Dermis microvascular lymphatic vessel endothelial cell (primary cell): Measurements from ENCODE around the gene CDK5RAP2. TPM values are rescaled to one million over a fixed set of nuclear protein-coding genes. Genes with fewer than 3 reads are reported as not detected.

Source experiments
- DNase-seq, 2 donors: peaks; one replicate each; pipeline versions ENCODE4 v3.0.0 to v3.0.0-alpha.2; 2010; ENCODE audit warnings: low read depth in 2 of 2
- total RNA-seq: library from RNA; depleted of rRNA; stranded (reverse); fragments of >200 nt; gene quantifications from 2 replicates; pipeline ENCODE4 v1.2.1, GENCODE V29; 2014

CDK5RAP2 gene
- total RNA-seq, 1 donor from 2014 or later: 19.0 TPM

- peak in 1 of 2 donors; percentile 14 for DNase-seq
Measured at GRCh38 chr9:120403543-120403856, 176.5 kb downstream of the CDK5RAP2 start.

- DNase-seq: no peak
Measured at GRCh38 chr9:120402741-120403542, 177.0 kb downstream of the CDK5RAP2 start.

- DNase-seq: no peak
Measured at GRCh38 chr9:120399940-120400339, 180.0 kb downstream of the CDK5RAP2 start.

DNA sequence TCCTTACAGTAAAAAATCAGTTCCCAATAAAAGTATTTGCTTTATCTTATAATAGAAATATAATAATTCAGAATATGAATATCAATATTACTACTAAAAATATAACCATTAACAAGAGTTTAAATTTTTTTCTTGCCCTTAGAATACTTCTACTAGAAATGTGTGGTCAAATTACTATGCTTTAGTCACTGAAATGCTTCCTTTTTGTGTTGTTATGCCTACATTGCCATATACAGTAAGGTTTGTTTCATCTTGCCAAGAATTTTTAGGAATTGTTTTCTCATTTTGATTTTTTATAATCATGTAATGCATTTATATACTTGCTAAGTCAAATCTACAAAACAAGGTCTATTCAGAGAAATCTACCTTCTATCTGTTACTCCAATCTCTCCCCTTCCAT, 181.7 kb downstream of the CDK5RAP2 start:
- DNase-seq: no peak

GRCh38 chr9:120397453-120397852, 182.5 kb downstream of the CDK5RAP2 start:
- DNase-seq: no peak

GRCh38 chr9:120396931-120397330, 183.0 kb downstream of the CDK5RAP2 start:
- no peak for DNase-seq

DNA sequence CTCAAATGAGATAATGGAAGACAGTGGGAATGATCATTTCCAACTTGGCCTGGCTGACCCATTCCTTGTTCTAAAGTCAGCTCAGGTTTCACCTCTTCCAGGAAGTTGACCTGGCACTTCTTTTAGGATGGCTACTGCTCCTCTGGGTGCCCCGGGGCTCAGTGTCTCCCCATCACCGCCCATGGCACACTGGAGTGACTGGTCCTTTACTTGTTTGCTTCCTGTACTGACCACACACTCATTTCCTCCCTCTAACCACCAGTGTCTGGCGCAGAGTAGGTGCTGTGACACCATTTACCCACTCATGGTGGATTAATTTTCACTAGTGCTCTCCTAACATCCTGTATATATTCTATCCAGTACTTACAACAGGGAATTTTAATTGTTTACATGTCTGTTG, 183.5 kb downstream of the CDK5RAP2 start:
- DNase-seq: no peak

- DNase-seq: no peak
Measured at GRCh38 chr9:120395376-120395775, 184.6 kb downstream of the CDK5RAP2 start.

GRCh38 chr9:120394058-120394669, 185.8 kb downstream of the CDK5RAP2 start:
- DNase-seq: peak in 1 of 2 donors; percentile 4

GRCh38 chr9:120393386-120394057, 186.4 kb downstream of the CDK5RAP2 start:
- DNase-seq: no peak

DNA sequence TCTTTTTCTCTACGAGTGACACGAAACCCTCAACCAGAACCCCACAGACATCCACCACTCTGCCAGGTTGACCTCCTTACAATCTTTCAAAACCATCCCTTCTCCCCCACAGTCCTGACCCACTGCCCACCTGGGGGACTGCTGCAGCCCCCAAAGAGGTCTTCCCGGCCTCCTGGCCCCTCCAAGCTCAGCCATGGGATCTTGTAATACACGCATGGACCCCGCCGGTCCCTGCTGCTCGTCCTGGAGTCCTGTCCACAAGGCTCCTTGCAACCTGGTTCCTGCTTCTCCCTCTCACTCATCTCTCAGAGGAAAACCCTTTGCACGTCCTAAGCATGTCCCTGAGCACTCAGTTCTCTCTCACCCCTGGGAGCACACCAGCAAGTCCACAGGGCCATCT, 187.3 kb downstream of the CDK5RAP2 start:
- DNase-seq: no peak

GRCh38 chr9:120392245-120392644, 187.7 kb downstream of the CDK5RAP2 start:
- DNase-seq: no peak

DNA sequence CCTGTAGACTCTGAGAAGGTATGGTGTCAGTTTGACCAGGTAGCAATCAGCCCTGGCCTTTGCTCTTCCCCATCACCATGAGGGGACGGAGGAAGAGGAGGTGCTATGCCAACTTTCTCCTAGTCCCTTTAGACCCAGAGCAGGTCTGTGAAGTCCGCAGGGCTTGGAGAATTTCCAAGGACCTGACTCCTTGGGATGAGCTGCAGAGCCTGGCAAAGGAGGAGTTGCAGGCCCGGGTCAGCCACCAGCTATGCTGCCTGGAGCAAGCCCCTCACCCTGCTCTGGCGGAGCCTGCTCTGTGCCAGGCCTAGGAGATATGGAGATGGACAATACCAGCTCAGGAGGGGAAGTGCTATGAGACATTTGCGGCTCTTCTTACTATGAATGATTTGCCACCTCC, 188.3 kb downstream of the CDK5RAP2 start:
- DNase-seq: no peak

- no peak for DNase-seq
Measured at GRCh38 chr9:120390637-120391190, 189.3 kb downstream of the CDK5RAP2 start.

DNA sequence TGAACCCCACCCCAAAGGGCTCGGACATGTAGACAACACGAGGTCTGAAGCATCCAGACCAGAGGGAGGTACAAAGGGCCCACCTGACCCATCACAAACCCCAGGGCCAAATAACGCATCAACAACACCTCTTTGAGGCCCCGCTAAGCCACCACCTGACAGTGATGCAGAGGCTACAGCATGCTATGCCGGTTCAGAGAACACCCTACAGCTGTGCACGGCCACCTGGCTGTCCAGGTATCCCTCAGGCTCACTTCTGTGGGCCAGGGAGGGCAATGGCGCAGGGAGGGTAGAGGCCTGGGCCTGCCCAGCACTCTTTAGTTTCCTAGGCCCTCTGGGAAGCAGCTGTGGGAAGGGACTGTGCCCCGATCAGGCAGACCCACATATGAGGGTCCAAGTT, 190.1 kb downstream of the CDK5RAP2 start:
- no peak for DNase-seq

GRCh38 chr9:120389300-120389699, 190.7 kb downstream of the CDK5RAP2 start:
- DNase-seq: no peak

DNA sequence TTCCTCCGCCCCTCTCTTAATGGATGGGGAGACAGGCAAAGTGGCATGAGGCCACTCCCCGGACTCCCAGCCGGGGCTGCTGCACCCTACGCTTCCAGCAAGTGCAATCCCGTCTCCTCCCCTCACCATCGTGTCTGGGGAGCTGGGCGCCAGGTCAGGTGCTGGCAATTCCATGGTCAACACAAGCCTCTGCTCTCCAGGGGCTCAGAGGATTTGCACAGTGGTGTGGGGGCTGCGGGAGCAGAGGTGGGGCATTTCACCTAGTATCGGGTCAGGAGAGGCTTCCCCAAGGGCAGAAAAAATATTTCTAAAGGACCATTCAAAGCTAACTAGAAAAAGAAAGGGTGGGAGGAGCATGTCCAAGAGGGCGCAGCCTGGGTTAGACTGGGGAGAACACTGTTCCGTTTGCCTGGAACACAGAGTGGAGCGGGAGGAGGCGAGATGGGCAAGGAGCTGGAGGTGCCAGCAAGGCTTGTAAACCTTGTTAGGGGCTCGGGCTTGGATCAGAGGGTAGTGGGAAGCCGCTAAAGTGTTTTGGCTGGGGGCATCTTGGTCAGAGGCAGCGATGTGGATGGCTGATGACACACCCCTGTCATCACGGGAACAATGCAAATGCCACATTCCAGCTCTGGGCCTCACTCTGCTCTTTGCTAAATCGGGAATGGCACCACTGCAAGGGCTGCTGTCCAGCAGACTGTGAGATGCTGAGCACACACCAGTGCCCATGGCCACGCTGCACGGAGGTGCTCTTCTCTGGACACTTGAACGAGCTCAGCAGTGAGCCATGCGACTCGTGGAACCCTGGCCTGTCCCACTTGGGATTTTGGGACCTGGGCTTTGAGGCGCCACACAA, 191.7 kb downstream of the CDK5RAP2 start:
- DNase-seq: no peak

- DNase-seq: no peak
Measured at GRCh38 chr9:120387257-120388002, 192.5 kb downstream of the CDK5RAP2 start.

DNA sequence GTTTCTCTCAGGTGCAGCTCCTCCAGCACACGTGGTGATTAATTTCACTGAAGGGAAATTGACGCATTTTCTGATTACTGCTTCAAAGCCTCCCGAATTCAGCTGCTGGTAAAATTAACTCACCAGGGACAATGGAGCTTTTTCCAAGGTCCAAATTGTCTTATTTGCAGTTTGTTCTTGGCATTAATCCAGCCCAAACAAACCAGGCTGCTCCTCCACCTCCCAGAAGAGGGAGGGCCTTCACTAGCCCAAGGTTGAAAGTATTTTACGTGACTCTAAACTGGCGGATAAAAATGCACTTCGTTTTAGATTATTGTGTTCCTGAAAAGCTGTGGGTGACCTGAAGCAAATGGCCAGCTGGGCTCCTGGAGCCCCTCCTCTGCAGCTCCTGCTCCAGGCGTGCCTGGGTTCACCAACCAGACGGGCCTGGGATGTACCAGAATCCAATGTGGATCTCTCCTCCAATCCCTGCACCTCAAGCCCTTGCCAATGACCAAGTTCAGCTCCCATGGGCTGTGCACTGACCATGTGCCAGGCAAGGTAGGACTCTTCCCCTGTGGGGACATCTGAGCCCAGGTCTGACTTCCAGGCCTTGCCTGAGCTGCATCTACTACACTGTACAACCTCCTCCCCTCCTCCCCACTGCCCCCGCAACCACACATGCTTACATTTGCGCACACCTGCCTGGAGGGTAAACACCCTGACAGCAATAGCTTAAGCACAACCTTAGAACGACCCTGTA, 193.4 kb downstream of the CDK5RAP2 start:
- peak; percentile 5 to 52 for DNase-seq
